NOMO-1 treated with DMSO at 0.1 percent for 48 hours (cell line): ENCODE results near the gene EZR.

Experiments
- DNase-seq: peaks from one replicate; lab custom pipeline; 2025; ENCODE audit not compliant: unreplicated experiment; lab: John Stamatoyannopoulos, UW

Gene EZR

GRCh38 chr6:158819977-158820622 is 932 bp upstream of the EZR start:
- DNase-seq, result no peak

- DNase-seq, result peak; percentile 70
Observed at GRCh38 chr6:158818581-158819212, 471 bp downstream of the EZR start.

- peak; percentile 39 for DNase-seq
Observed at GRCh38 chr6:158817728-158818580, 1.2 kb downstream of the EZR start.

GRCh38 chr6:158816803-158817727 is 2.1 kb downstream of the EZR start:
- DNase-seq, result peak; percentile 13

- DNase-seq, result no peak
Observed at GRCh38 chr6:158816329-158816728, 2.8 kb downstream of the EZR start.

GRCh38 chr6:158815907-158816306 is 3.3 kb downstream of the EZR start:
- no peak for DNase-seq

GRCh38 chr6:158815379-158815724 is 3.8 kb downstream of the EZR start:
- DNase-seq, result no peak

GRCh38 chr6:158813032-158813431 is 6.1 kb downstream of the EZR start:
- no peak for DNase-seq

- DNase-seq, result no peak
Observed at GRCh38 chr6:158812611-158813010, 6.6 kb downstream of the EZR start.

GRCh38 chr6:158810155-158811095 is 8.7 kb downstream of the EZR start:
- no peak for DNase-seq

- no peak for DNase-seq
Observed at GRCh38 chr6:158808941-158809678, 10.1 kb downstream of the EZR start.

GRCh38 chr6:158808442-158808833 is 10.7 kb downstream of the EZR start:
- no peak for DNase-seq

- no peak for DNase-seq
Observed at GRCh38 chr6:158807515-158808441, 11.4 kb downstream of the EZR start.

- DNase-seq, result no peak
Observed at GRCh38 chr6:158805698-158806377, 13.3 kb downstream of the EZR start.

GRCh38 chr6:158804207-158804606 is 15.0 kb downstream of the EZR start:
- DNase-seq, result no peak

- peak; percentile 59 for DNase-seq
Observed at GRCh38 chr6:158803733-158804143, 15.4 kb downstream of the EZR start.

GRCh38 chr6:158801655-158802294 is 17.4 kb downstream of the EZR start:
- DNase-seq, result no peak
